Uterus (tissue), 2 donors: ENCODE measurements around the gene ALKBH7.

Source experiments
- POLR2A ChIP-seq, 2 donors: fragments of 450-650 bp; IDR thresholded peaks; one replicate each; pipeline ENCODE4 v1.6.1; 2016; ENCODE audit warnings: antibody characterized with exemption in 2 of 2, mild to moderate bottlenecking in 1 of 2, moderate library complexity in 1 of 2
- TF ChIP-seq, protein P1 (sequence below), 4 experiments: fragments of 200-600 bp in 2 of 4; fragments of 450-650 bp in 2 of 4; sonication (generic) in 2 of 4; IDR thresholded peaks; one replicate each; pipeline ENCODE4 v1.5.1; 2016 to 2019; ENCODE audit warnings: antibody characterized with exemption in 4 of 4, mild to moderate bottlenecking in 2 of 4, moderate library complexity in 1 of 4

DNA sequence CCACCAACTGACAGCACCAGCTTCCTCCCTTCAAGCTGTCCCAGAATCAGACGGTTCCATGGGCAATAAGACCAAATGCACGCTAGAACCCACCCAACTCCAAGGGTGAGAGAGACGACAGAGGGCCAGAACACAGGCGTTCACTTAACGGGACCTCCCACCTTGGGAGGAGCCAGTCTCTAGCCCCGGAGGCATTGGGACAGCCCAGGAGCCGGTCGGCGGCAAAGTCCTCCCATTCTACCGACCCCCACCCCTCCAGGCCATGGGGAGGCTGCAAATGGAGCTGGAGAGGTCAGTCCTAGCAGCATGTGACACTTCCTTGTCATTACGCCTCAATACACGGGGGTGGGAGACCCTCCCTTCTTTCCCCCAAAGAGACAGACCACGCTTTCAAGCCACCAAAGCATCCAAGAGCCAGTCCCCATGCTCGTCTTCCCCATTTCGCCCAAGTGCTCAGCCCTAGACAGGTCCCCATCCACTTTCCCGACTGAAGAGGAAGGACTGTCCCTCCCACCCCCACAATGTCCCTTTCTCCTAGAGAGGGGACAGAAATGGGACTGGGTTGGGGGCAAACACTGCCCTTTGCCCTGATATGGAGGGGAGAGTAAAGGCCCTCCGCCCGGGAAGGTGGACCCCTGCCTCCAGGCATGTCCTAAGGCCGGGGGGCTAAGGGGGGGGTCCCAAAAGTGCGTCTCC lies 51.1 kb downstream of the ALKBH7 start:
- TF ChIP-seq, protein P1, sequence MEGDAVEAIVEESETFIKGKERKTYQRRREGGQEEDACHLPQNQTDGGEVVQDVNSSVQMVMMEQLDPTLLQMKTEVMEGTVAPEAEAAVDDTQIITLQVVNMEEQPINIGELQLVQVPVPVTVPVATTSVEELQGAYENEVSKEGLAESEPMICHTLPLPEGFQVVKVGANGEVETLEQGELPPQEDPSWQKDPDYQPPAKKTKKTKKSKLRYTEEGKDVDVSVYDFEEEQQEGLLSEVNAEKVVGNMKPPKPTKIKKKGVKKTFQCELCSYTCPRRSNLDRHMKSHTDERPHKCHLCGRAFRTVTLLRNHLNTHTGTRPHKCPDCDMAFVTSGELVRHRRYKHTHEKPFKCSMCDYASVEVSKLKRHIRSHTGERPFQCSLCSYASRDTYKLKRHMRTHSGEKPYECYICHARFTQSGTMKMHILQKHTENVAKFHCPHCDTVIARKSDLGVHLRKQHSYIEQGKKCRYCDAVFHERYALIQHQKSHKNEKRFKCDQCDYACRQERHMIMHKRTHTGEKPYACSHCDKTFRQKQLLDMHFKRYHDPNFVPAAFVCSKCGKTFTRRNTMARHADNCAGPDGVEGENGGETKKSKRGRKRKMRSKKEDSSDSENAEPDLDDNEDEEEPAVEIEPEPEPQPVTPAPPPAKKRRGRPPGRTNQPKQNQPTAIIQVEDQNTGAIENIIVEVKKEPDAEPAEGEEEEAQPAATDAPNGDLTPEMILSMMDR (IDR thresholded peaks at IDR 0.05): no peak
- no peak for TF ChIP-seq POLR2A (IDR thresholded peaks at IDR 0.05)
